Measurements from ENCODE around the gene GABRA5.

- TF ChIP-seq CTCF (IDR thresholded peaks at IDR 0.05): no peak
- no peak for TF ChIP-seq REST (IDR thresholded peaks at IDR 0.05; ENCODE audit: insufficient read depth in 1 of 2, low read depth in 2 of 2, low read length in 1 of 2)
- TF ChIP-seq SIN3A (IDR thresholded peaks at IDR 0.05; ENCODE audit: borderline replicate concordance, insufficient read depth, low read depth, low read length): no peak
- TF ChIP-seq POLR2AphosphoS5 (IDR thresholded peaks at IDR 0.05; ENCODE audit: low read depth, low read length): no peak
Measured at GRCh38 chr15:26968806-26969205, 101.9 kb downstream of the GABRA5 start.

All from Panc1 (cell line).